Measurements from ENCODE around the gene DDX1. TPM values are rescaled to one million over a fixed set of nuclear protein-coding genes. Genes with fewer than 3 reads are reported as not detected.

DDX1 gene
- total RNA-seq, 2 donors from 2014 or later, result 89.2 to 91.6 TPM

DNA sequence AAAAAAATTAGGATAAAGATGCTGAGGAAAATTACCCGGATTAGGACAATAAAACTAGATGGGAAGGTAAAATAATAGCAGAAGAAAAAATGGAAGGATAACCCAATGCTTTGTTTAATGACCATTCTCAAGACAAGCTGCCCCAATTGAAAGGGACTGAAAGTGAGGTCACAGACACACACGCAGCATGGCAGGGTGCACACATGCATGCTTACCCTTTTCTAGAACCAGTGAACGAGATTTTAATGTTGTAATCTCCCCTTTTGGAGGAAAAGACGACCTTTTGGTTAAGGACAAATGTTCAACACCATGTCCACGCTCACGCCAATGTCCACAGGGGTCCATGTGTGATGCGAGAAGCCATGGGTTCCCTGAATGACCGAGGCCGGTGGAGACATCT lies 70.9 kb downstream of the DDX1 start:
- ATAC-seq (no peak), DNase-seq (ENCODE audit: low spot score) (no peak)
- no peak overlapping the region for H3K4me3 Mint-ChIP-seq
- H3K27me3 Mint-ChIP-seq, result peaks cover 14 to 24% of the 10 kb centered on the region in 2 donors
- H3K4me1 Mint-ChIP-seq (ENCODE audit: low read depth in 2 of 2), result no peaks in the 10 kb centered on the region
- H3K9me3 Mint-ChIP-seq, result peaks cover 3% of the 10 kb centered on the region
- no peaks in the 10 kb centered on the region for H3K36me3 Mint-ChIP-seq
- no peak overlapping the region for H3K27ac Mint-ChIP-seq

DNA sequence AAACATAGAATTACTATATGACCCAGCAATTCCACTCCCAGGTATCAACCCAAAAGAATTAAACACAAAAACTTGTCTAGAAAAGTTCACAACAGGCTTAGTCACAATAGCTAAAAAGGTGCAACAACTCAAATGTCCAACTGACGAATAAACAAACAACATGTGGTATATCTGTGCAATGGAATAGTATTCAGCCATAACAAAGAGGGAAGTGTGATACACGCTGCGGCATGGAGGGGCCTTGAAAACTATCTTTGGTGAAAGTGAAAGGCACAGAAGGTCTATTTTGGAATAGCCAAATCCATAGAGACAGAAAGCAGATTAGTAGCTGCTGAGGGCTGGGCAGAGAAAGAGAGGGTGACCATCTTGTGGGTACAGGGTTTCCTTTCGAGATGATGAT lies 72.1 kb downstream of the DDX1 start:
- DNase-seq (ENCODE audit: low spot score) (no peak), ATAC-seq (no peak)
- H3K36me3 Mint-ChIP-seq, result no peaks in the 10 kb centered on the region
- H3K4me3 Mint-ChIP-seq, result no peak overlapping the region
- H3K9me3 Mint-ChIP-seq, result peaks cover 3% of the 10 kb centered on the region
- H3K4me1 Mint-ChIP-seq (ENCODE audit: low read depth in 2 of 2), result no peaks in the 10 kb centered on the region
- H3K27me3 Mint-ChIP-seq, result peaks cover 18 to 34% of the 10 kb centered on the region in 2 donors
- no peak overlapping the region for H3K27ac Mint-ChIP-seq

DNA sequence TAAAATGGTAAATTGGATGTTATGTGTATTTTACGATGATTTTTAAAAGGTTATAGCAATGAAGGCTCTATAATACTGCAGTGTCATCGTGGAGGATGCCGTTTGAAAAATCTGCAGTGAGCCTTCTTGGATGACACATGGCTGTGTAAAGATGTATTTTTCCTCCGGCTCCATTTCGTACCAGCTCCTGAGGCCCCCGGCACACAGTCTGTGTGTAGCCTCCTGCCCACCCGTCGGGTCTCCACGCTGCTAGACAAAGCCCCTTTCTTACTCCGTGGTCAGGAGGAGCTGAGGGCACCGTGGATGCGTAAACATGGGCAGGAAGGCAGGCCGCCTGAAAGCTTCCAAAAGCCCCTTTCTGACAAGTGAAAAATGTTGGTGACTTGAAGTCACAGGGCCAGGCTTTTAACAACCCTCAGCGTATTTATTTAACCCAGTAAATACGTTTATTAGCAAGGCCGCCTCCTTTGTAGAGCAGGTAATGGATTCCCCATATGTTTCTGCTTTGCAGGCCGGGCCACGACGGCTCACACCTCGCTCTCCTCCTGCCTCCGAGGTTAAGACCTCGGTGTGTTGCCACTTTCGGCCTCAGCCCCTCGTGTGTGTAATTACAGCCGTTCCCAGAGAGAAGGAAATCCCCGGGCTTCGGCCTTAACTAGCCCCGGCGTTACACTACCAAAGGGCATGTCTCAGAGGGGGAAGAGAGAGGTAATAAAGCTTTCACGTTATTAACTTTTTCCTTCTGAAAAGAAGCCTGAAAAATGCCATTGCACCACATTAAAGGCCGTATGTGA lies 72.8 kb downstream of the DDX1 start:
- Mint-ChIP-seq H3K9me3 (no peaks in the 10 kb centered on the region), H3K4me1 (ENCODE audit: low read depth in 2 of 2) (no peaks in the 10 kb centered on the region), H3K4me3 (no peak overlapping the region), H3K27ac (no peak overlapping the region), H3K27me3 (peaks cover 14 to 30% of the 10 kb centered on the region in 2 donors), H3K36me3 (no peaks in the 10 kb centered on the region)
- no peak for ATAC-seq
- no peak for DNase-seq (ENCODE audit: low spot score)

DNA sequence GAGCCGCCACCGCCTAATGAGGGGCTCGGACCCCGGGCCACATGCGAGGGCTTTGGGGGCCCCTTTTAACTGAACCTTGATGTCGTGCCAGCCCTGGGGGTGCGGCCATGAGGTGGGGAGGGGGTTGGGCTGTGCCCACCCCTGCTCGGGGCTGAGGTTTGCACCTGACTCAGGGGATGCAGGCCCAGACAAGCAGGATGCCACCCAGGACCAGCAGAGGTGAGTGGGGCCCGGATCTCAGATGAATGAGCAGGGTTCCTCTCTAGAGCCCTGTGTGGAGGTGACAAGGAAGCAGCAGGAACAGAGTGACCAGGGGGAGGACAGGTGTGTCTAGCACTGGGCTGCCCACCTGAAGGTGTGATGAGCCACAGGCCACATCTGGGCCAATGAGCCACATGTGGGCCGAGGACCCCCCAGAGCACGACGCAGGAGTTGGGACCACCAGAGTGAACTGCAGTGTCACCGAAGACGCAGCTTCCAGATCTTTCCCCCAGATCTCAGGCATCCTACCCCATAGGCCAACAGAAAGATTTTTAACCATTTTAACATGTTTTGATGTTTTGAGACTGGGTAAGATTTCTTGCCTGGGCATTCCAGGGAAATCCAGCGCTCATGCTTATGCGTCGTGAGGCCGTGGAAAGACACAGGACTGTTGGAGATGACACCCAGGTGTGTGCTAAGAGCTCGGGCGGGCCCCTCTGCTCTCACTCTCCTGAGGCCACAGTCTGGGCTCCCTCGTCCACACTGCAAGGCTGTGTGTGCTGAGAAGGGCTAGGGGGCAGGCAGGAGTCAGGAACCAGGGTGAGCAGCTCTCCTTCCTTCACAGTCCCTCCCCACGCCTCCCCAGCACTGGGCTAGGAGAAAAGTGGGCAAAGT lies 73.6 kb downstream of the DDX1 start:
- no peak for DNase-seq (ENCODE audit: low spot score)
- H3K36me3 Mint-ChIP-seq, result no peaks in the 10 kb centered on the region
- no peaks in the 10 kb centered on the region for H3K4me1 Mint-ChIP-seq (ENCODE audit: low read depth in 2 of 2)
- H3K27me3 Mint-ChIP-seq, result peaks cover 14 to 30% of the 10 kb centered on the region in 2 donors
- no peaks in the 10 kb centered on the region for H3K9me3 Mint-ChIP-seq
- no peak overlapping the region for H3K27ac Mint-ChIP-seq
- ATAC-seq, result peak; percentile 20 to 25
- no peak overlapping the region for H3K4me3 Mint-ChIP-seq

DNA sequence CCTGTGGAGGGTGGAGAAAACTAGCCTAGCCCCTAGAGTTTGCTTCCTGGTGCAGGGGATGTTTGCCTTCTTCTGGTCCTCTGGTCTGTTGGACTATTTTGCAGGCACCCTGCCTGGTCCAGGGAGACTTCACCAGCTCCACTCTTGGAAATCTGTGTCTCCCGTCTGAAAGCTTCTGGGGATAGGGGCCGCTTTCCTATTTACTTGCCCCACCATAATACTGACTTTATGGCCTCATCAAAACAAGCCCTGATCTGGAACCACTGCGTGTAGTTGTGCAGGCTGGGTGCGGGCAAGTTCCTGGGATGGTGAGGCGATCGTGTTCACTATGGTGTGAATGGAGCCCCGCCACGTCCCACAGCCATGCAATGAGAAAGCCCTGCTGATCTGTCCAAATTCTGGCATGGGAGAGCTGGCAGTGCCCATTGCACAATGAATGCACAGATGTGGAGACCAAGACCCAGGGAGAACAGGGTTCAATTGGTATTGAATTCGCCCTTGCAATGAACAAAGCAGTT lies 74.3 kb downstream of the DDX1 start:
- peaks cover 12 to 30% of the 10 kb centered on the region in 2 donors for H3K27me3 Mint-ChIP-seq
- H3K4me1 Mint-ChIP-seq (ENCODE audit: low read depth in 2 of 2), result no peaks in the 10 kb centered on the region

DNA sequence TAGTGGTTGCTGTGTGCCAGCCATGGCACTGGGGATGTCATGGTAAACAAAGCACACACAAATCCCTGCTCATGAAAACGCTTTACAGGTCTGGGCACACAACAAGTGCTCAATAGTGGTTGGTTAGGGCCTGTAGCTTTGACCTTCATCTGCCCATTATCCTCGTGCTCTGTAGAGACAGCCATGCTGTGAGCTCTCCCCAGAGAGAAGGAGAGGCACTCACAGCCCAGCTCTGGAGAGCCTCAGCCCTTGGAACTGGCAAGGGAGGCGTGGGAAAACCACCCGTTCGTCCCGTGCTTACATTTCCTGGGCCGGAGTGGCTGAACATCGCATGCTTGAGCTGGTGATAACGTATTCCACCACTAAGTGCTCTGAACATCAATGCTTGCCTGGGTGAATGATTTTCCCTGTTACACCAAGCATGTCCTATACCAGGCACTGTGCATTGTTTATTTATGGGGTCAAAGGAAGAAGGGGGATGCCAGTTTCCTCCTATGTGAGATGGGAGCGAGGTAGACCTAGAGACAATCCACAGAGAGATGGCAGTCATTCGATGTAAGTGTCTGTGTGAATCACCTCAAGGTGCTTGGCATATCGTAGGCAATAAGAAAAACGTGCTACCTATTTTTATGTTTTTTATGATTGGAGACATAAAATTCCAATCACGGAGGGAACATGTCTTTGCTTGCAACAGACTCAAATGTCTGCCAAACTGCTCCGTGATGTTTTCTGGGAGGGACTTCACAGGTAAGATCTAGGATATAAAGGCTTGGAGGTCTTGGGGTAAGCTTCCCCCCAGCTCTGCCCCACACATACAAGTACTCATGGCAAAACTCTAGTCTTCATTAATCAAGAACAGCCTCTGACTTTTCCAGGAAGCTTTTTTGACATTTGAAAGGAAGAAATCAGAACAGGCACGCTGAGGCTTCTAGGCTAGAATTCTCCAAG lies 75.5 kb downstream of the DDX1 start:
- peaks cover 12 to 28% of the 10 kb centered on the region in 2 donors for H3K27me3 Mint-ChIP-seq
- DNase-seq (ENCODE audit: low spot score), result no peak
- ATAC-seq, result no peak
- H3K4me1 Mint-ChIP-seq (ENCODE audit: low read depth in 2 of 2), result no peaks in the 10 kb centered on the region
- no peak overlapping the region for H3K4me3 Mint-ChIP-seq
- H3K9me3 Mint-ChIP-seq, result no peaks in the 10 kb centered on the region
- no peaks in the 10 kb centered on the region for H3K36me3 Mint-ChIP-seq
- H3K27ac Mint-ChIP-seq, result no peak overlapping the region

More for the DNA sequence above, 74.3 kb downstream of the DDX1 start:
- DNase-seq (ENCODE audit: low spot score), result no peak
- no peak for ATAC-seq
- no peak overlapping the region for H3K4me3 Mint-ChIP-seq
- H3K36me3 Mint-ChIP-seq, result no peaks in the 10 kb centered on the region
- no peak overlapping the region for H3K27ac Mint-ChIP-seq
- H3K9me3 Mint-ChIP-seq, result no peaks in the 10 kb centered on the region

DNA sequence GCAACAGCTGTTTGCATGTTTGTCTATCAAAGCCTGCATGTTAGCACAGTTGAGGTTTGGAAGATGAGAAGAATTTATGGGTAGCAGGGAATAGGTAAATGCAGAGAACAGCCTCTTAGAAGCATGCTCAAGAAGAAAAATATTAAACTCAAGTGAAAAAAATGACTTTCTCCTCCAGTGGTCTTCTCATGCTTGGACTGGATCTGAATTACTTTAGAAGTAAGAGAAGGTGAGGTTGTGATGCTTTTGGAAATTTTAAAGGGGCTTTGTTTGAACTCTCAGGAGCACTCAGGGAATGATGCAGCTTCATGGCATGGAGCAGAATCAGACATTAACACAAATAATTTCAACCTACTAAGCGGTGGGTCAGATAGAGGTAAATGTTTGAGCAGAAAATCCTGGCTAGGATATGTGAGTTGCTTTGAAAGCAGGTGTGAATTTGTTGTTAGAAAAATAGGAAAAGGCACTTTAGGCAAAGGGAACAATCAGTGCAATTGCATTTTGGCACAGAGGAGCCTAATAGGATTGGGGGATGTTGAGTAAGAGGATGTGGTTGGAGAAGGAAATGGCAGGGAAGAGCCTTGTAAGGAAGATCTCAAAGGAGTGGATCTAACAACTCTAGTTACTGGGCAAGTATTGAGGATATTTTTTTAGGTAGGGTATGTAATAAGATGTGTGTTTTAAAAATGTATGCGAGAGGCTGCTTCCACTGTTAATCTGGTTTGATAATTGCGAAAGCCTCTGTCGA lies 76.3 kb downstream of the DDX1 start:
- no peaks in the 10 kb centered on the region for H3K36me3 Mint-ChIP-seq
- H3K4me1 Mint-ChIP-seq (ENCODE audit: low read depth in 2 of 2), result no peaks in the 10 kb centered on the region
- H3K27ac Mint-ChIP-seq, result no peak overlapping the region
- no peak overlapping the region for H3K4me3 Mint-ChIP-seq
- H3K9me3 Mint-ChIP-seq, result no peaks in the 10 kb centered on the region
- DNase-seq (ENCODE audit: low spot score) (no peak), ATAC-seq (no peak)
- H3K27me3 Mint-ChIP-seq, result peaks cover 15 to 31% of the 10 kb centered on the region in 2 donors

DNA sequence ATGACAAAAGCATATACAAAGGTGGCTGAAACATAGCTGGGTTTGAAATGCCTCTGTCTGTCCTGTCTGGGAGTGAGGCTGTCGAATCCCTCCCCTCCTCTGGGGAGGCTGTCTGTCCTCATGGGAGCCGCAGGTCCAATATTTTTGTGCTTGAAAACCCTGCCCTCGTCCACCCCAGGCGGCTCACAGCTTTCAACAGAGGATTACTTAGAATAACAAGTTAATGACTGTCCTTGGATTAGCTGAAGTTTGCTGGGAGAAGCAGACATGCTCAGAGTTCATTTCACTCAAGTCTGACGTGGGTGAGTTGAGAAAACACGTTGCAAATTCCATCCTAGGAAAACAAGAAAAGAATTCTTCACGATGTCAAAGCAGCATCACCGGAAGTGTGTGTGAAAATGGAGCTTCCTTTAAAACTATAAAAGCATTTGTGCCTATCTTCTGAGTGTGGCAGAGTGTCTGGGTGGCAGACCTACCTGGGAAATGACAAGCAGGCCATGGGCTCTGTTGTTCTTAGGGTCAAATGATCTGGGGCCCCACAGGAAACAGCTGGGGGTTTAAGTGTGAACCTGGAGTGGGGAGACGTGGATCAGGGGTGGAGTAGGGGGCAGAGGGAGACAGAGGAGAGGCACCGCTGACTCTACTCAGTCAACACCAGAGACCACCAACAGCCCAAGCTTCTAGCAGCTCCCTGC lies 77.1 kb downstream of the DDX1 start:
- no peaks in the 10 kb centered on the region for H3K9me3 Mint-ChIP-seq
- no peaks in the 10 kb centered on the region for H3K4me1 Mint-ChIP-seq (ENCODE audit: low read depth in 2 of 2)
- DNase-seq (ENCODE audit: low spot score) (no peak), ATAC-seq (no peak)
- no peaks in the 10 kb centered on the region for H3K36me3 Mint-ChIP-seq
- H3K27me3 Mint-ChIP-seq, result peaks cover 15 to 38% of the 10 kb centered on the region in 2 donors
- no peak overlapping the region for H3K4me3 Mint-ChIP-seq
- H3K27ac Mint-ChIP-seq, result no peak overlapping the region

DNA sequence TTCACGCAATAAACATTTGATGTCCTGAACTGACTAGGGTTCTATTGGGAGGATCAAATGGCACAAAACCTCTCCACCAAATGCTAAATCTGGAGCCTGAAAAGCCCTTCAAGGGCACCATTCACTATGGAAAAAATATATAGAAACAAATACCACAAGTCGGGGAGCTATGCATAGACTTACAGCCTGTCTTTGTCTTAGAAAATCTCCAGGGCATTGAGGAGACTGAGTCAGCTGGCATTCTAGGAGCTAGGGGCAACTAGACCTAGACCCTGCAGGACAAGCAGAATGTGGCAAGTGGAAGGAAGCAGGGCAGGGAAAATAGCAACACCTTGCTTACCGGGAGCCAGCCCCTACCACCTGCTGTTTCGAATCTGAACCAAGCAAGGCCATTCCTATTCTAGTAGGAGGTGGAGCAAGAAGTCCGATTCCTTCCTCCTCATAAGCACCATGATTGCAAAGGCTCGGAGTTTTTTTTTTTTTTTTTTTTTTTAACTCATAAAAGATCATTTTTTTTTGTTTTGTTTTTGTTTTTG lies 77.8 kb downstream of the DDX1 start:
- Mint-ChIP-seq H3K9me3 (no peaks in the 10 kb centered on the region), H3K27me3 (peaks cover 15 to 40% of the 10 kb centered on the region in 2 donors)

DNA sequence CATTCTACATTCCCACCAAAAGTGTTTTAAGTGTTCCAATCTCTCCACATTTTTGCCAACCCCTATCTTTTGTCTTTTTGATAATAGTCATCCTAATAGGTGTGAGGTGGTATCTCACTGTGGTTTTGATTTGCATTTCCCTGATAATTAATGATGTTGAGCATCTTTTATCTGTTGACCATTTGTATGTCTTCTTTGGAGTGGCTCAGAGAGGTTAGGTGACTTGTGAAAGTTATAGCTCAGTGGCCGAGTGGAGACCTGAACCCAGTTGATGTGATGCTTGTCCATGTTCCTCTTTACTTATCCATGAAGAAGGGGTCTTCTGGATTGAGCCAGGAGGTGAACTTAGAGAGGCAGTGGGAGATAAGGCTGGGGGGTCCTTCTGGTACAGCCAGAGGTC lies 78.8 kb downstream of the DDX1 start:
- no peaks in the 10 kb centered on the region for H3K9me3 Mint-ChIP-seq

More for the DNA sequence above, 77.8 kb downstream of the DDX1 start:
- no peak overlapping the region for H3K4me3 Mint-ChIP-seq
- no peak for ATAC-seq
- no peak overlapping the region for H3K27ac Mint-ChIP-seq
- no peak for DNase-seq (ENCODE audit: low spot score)
- H3K4me1 Mint-ChIP-seq (ENCODE audit: low read depth in 2 of 2), result no peaks in the 10 kb centered on the region
- H3K36me3 Mint-ChIP-seq, result no peaks in the 10 kb centered on the region

DNA sequence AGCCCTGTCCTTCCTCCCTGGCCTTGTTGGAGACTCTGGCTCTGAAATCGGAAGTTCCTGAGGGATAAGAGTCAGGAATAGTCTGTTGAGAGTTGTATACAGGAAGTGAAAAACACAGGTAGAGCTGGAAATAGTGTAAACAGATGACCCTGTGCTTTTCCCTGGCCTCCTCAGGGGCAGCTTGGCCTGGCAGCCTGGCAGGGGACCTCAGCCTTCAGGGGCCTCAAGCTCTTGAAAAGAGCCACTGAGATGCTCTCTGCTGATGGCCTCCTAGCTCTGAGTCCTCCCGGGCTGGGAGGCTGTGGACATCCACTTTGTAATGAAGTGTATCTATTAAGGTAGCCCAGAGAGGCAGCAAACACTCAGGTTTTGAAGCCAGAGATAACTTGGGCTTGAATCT lies 79.3 kb downstream of the DDX1 start:
- no peaks in the 10 kb centered on the region for H3K36me3 Mint-ChIP-seq
- no peak for ATAC-seq

More for the DNA sequence above, 78.8 kb downstream of the DDX1 start:
- Mint-ChIP-seq H3K27me3 (peaks cover 18 to 45% of the 10 kb centered on the region in 2 donors), H3K4me1 (ENCODE audit: low read depth in 2 of 2) (no peaks in the 10 kb centered on the region), H3K27ac (no peak overlapping the region), H3K36me3 (no peaks in the 10 kb centered on the region), H3K4me3 (no peak overlapping the region)
- ATAC-seq (no peak), DNase-seq (ENCODE audit: low spot score) (no peak)

DNA sequence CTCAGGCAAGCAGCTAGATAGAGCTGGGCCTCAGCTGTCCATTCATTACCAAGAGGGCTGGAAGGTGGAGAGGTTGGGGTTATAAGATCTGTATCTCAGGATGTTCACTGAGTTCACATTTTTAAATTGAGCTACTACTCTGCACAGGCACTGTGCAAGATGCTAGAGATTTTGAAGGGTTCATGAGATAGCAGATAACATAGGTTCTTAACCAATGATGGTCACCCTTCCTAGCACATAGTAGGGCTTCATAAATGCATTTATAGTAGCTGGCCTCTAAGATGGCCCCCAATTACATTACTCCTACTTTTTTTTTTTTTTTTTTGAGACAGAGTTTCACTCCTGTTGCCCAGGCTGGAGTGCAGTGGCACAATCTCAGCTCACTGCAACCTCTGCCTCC lies 79.7 kb downstream of the DDX1 start:
- no peaks in the 10 kb centered on the region for H3K36me3 Mint-ChIP-seq
- no peaks in the 10 kb centered on the region for H3K9me3 Mint-ChIP-seq
- H3K4me1 Mint-ChIP-seq (ENCODE audit: low read depth in 2 of 2), result no peaks in the 10 kb centered on the region
- H3K27me3 Mint-ChIP-seq, result peaks cover 18 to 45% of the 10 kb centered on the region in 2 donors
- DNase-seq (ENCODE audit: low spot score) (no peak), ATAC-seq (no peak)
- H3K4me3 Mint-ChIP-seq, result no peak overlapping the region
- no peak overlapping the region for H3K27ac Mint-ChIP-seq

More for the DNA sequence above, 79.3 kb downstream of the DDX1 start:
- H3K4me1 Mint-ChIP-seq (ENCODE audit: low read depth in 2 of 2), result no peaks in the 10 kb centered on the region
- H3K4me3 Mint-ChIP-seq, result no peak overlapping the region
- H3K9me3 Mint-ChIP-seq, result no peaks in the 10 kb centered on the region
- no peak for DNase-seq (ENCODE audit: low spot score)
- no peak overlapping the region for H3K27ac Mint-ChIP-seq
- peaks cover 18 to 45% of the 10 kb centered on the region in 2 donors for H3K27me3 Mint-ChIP-seq

Measured in natural killer cell treated with Interleukin-12 subunit alpha and Interleukin-12 subunit beta and Interleukin-15 and Interleukin-18, amount 100 ng/mL, for 72 hours (primary cell).